ENCODE results near the gene TBC1D9B. TPM values are rescaled to one million over a fixed set of nuclear protein-coding genes. Genes with fewer than 3 reads are reported as not detected.

Gene TBC1D9B
- polyA plus RNA-seq, 4 donors = 32.4 to 80.6 (median 54.7) TPM

DNA sequence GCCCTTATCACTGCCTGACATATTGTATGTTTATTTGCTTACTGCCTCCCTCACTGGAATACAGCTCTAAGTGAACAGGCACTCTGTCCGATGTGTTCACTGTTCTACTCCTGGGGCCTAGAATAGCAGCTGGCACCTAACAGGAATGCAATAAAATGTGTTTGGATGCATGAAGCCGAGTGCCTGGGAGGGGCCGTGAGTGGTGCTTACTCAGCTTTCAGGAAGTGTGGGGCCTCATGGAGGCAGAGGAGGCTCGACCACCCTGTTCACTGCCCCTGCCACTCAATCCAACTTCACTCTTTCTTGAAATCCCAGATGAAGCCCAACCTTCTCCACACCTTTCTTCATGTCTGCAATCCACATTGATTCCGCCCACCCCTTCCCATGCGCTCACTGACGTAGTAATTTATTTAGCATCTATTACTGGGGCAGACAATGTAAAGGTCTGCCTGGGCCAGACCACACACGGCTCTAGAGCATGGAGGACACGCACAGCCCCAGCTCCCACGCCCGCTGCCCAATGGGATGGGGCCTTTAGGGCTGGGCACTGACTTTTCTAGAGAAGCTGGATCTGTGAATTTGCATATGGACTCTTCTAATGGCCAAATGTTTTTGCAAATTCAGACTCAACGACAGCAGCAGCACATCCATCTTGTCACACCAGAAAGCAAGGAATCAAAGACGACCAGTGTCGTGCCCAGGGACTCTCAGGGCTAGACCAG is 21.3 kb downstream of the TBC1D9B start:
- no peak for FAIRE-seq
- H3K4me3 ChIP-seq (ENCODE audit: low read depth in 1 of 3, low read length in 3 of 3) = no peak overlapping the region
- H3K9me3 ChIP-seq (ENCODE audit: control insufficient read depth in 2 of 2, insufficient read depth in 1 of 2, low read depth in 1 of 2, low read length in 1 of 2) = peaks cover 0 to 26% of the 10 kb centered on the region in 2 donors
- 92 to 94% (median 93%) methylated on average over 14 of the region's 14 CpGs for WGBS, 3 donors
- no peak for DNase-seq
- no peak overlapping the region for H3K27ac ChIP-seq (ENCODE audit: low read depth in 1 of 3, low read length in 2 of 3)
- no peaks in the 10 kb centered on the region for H3K4me1 ChIP-seq (ENCODE audit: control insufficient read depth in 3 of 3, insufficient read depth in 2 of 3, low read depth in 1 of 3, low read length in 2 of 3)
- no peaks in the 10 kb centered on the region for H3K27me3 ChIP-seq (ENCODE audit: control insufficient read depth in 3 of 3, insufficient read depth in 3 of 3, low read length in 3 of 3)
- peaks cover 20 to 80% (median 34%) of the 10 kb centered on the region in 3 donors for H3K36me3 ChIP-seq (ENCODE audit: control insufficient read depth in 3 of 3, insufficient read depth in 2 of 3, low read depth in 1 of 3, low read length in 3 of 3)

DNA sequence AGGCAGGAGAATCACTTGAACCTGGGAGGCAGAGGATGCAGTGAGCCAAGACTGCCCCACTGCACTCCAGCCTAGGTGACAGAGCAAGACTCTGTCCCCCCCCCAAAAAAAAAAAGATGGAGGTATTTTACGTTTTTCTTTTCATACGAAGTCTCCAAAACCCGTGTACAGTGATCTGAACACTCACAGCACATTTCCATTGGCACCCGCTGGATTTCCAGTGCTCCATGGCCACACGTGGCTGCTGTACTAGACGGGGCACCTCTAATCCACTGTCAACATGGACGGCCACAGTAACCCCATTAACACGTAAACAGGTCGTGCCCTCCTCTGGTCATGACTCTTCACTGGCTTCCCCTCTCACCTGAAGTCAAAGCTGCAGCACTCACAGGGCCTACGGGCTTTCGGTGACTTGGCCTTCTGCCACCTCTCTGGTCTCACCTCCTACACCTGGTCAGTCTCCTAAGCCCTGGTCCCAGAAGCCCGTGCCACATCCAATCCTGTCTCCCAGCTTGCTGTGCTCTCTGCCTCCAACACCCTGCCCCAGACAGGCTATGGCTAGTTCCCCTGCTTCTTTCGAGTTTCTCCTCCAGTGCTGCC is 22.1 kb downstream of the TBC1D9B start:
- Histone ChIP-seq H3K9me3 (ENCODE audit: control insufficient read depth in 2 of 2, insufficient read depth in 1 of 2, low read depth in 1 of 2, low read length in 1 of 2) (peaks cover 0 to 26% of the 10 kb centered on the region in 2 donors), H3K27ac (ENCODE audit: low read depth in 1 of 3, low read length in 2 of 3) (no peak overlapping the region), H3K36me3 (ENCODE audit: control insufficient read depth in 3 of 3, insufficient read depth in 2 of 3, low read depth in 1 of 3, low read length in 3 of 3) (peaks cover 13 to 80% (median 29%) of the 10 kb centered on the region in 3 donors), H3K4me3 (ENCODE audit: low read depth in 1 of 3, low read length in 3 of 3) (no peak overlapping the region), H3K27me3 (ENCODE audit: control insufficient read depth in 3 of 3, insufficient read depth in 3 of 3, low read length in 3 of 3) (no peaks in the 10 kb centered on the region), H3K4me1 (ENCODE audit: control insufficient read depth in 3 of 3, insufficient read depth in 2 of 3, low read depth in 1 of 3, low read length in 2 of 3) (no peaks in the 10 kb centered on the region)
- WGBS, 3 donors = 94 to 98% (median 97%) methylated on average over 13 of the region's 13 CpGs
- FAIRE-seq (no peak), DNase-seq (no peak)

DNA sequence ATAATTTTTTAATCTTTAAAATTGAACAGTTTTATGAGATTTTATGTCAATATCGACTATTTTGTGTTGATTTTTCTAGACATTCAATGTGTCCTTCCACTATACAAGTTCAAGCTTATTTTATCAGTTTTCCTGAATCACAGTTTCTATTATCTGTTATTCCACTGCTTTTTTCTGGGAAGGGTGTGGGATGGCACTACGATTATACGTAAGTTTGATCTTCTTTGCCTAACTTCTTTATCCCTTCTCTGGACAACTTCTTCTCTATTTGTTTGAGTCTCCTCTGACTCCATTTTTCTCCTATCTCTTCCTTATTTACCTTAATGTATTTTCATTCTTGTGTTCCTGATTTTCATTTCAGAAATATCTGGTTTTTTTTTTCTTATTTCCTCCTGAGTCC is 24.5 kb downstream of the TBC1D9B start:
- Histone ChIP-seq H3K27me3 (ENCODE audit: control insufficient read depth in 3 of 3, insufficient read depth in 3 of 3, low read length in 3 of 3) (no peaks in the 10 kb centered on the region), H3K27ac (ENCODE audit: low read depth in 1 of 3, low read length in 2 of 3) (no peak overlapping the region), H3K9me3 (ENCODE audit: control insufficient read depth in 2 of 2, insufficient read depth in 1 of 2, low read depth in 1 of 2, low read length in 1 of 2) (peaks cover 0 to 26% of the 10 kb centered on the region in 2 donors), H3K4me1 (ENCODE audit: control insufficient read depth in 3 of 3, insufficient read depth in 2 of 3, low read depth in 1 of 3, low read length in 2 of 3) (no peaks in the 10 kb centered on the region), H3K4me3 (ENCODE audit: low read depth in 1 of 3, low read length in 3 of 3) (no peak overlapping the region), H3K36me3 (ENCODE audit: control insufficient read depth in 3 of 3, insufficient read depth in 2 of 3, low read depth in 1 of 3, low read length in 3 of 3) (peaks cover 12 to 80% (median 23%) of the 10 kb centered on the region in 3 donors)
- 96 to 100% (median 98%) methylated on average over 3 of the region's 3 CpGs for WGBS, 3 donors
- FAIRE-seq (no peak), DNase-seq (no peak)

- DNase-seq = no peak
- FAIRE-seq = no peak
- H3K27me3 ChIP-seq (ENCODE audit: control insufficient read depth in 3 of 3, insufficient read depth in 3 of 3, low read length in 3 of 3) = no peaks in the 10 kb centered on the region
- 86 to 97% (median 91%) methylated on average over 4 of the region's 4 CpGs for WGBS, 3 donors
- H3K4me3 ChIP-seq (ENCODE audit: low read depth in 1 of 3, low read length in 3 of 3) = no peak overlapping the region
- H3K27ac ChIP-seq (ENCODE audit: low read depth in 1 of 3, low read length in 2 of 3) = no peak overlapping the region
- peaks cover 14 to 78% (median 23%) of the 10 kb centered on the region in 3 donors for H3K36me3 ChIP-seq (ENCODE audit: control insufficient read depth in 3 of 3, insufficient read depth in 2 of 3, low read depth in 1 of 3, low read length in 3 of 3)
- peaks cover 0 to 26% of the 10 kb centered on the region in 2 donors for H3K9me3 ChIP-seq (ENCODE audit: control insufficient read depth in 2 of 2, insufficient read depth in 1 of 2, low read depth in 1 of 2, low read length in 1 of 2)
- no peaks in the 10 kb centered on the region for H3K4me1 ChIP-seq (ENCODE audit: control insufficient read depth in 3 of 3, insufficient read depth in 2 of 3, low read depth in 1 of 3, low read length in 2 of 3)
These were observed 25.4 kb downstream of the TBC1D9B start for GRCh38 chr5:179882338-179882737.

DNA sequence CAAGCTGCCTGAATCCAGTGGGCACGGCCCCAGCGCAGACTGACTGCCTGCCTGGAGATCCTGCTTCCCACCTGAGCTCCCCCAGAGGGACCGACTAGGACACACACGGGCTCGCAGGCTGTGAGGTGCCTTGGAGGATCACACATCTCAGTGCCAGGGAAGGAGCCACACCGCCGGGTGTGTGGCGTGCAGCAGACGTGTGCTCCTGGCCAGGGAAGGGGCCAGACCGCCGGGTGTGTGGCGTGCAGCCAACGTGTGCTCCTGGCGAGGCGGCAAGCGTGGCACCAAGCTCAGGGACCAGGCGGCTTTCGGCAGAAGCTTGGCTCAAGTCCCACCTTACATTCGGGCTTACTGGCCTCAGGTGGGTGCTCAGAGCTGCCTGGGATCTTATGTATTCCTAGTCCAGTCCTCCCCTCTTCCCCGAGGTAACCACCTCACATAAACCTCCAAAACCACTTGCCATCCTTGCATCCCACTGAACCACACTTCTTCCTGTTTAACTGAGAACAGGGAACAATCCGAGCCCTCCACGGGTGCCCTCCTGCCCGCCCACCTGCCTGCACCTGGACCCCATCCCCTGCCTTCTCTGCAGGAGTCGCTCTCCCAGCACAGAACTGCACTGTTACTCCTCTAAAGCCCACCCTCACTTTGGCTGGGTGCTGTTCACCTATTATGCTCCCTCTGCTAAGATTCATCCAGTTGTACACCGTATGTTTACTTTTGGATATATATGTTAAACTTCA is 26.7 kb downstream of the TBC1D9B start:
- H3K27me3 ChIP-seq (ENCODE audit: control insufficient read depth in 3 of 3, insufficient read depth in 3 of 3, low read length in 3 of 3) = no peaks in the 10 kb centered on the region
- WGBS, 3 donors = 90 to 93% (median 92%) methylated on average over 25 of the region's 25 CpGs
- H3K9me3 ChIP-seq (ENCODE audit: control insufficient read depth in 2 of 2, insufficient read depth in 1 of 2, low read depth in 1 of 2, low read length in 1 of 2) = peaks cover 0 to 26% of the 10 kb centered on the region in 2 donors
- no peak overlapping the region for H3K4me3 ChIP-seq (ENCODE audit: low read depth in 1 of 3, low read length in 3 of 3)
- peaks cover 10 to 75% (median 26%) of the 10 kb centered on the region in 3 donors for H3K36me3 ChIP-seq (ENCODE audit: control insufficient read depth in 3 of 3, insufficient read depth in 2 of 3, low read depth in 1 of 3, low read length in 3 of 3)
- FAIRE-seq = no peak
- DNase-seq = no peak
- no peaks in the 10 kb centered on the region for H3K4me1 ChIP-seq (ENCODE audit: control insufficient read depth in 3 of 3, insufficient read depth in 2 of 3, low read depth in 1 of 3, low read length in 2 of 3)
- H3K27ac ChIP-seq (ENCODE audit: low read depth in 1 of 3, low read length in 2 of 3) = no peak overlapping the region

DNA sequence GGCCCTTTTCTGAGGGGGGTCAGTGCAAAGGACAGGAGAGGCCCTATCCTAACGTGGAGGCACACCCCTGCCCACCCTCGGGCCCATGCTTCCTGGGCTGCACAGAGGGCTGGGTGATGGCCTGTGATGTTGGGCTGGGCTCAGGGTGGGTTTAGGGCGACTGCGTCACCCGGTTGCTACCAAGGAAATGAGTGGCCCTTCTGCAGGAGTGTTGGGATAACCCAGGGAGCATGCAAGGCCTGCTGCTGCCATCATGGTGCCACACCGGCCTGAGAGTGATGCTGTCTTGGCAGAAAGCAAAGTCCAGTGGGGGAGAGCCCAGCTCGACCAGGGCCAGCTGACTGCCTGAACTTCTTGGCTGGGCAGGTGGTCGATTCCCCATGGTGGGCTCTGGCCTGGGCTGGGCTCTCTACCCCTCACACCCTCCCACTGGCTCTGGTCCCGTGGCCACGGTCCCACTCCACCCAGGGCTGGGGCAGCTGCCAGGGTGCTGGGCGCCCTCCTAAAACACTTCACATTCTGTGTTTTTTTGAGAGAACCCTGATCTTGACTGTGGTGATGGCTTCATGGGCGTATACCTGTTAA is 27.5 kb downstream of the TBC1D9B start:
- Histone ChIP-seq H3K27me3 (ENCODE audit: control insufficient read depth in 3 of 3, insufficient read depth in 3 of 3, low read length in 3 of 3) (no peaks in the 10 kb centered on the region), H3K4me1 (ENCODE audit: control insufficient read depth in 3 of 3, insufficient read depth in 2 of 3, low read depth in 1 of 3, low read length in 2 of 3) (no peaks in the 10 kb centered on the region), H3K4me3 (ENCODE audit: low read depth in 1 of 3, low read length in 3 of 3) (no peak overlapping the region), H3K27ac (ENCODE audit: low read depth in 1 of 3, low read length in 2 of 3) (no peak overlapping the region), H3K36me3 (ENCODE audit: control insufficient read depth in 3 of 3, insufficient read depth in 2 of 3, low read depth in 1 of 3, low read length in 3 of 3) (peaks cover 8 to 73% (median 29%) of the 10 kb centered on the region in 3 donors), H3K9me3 (ENCODE audit: control insufficient read depth in 2 of 2, insufficient read depth in 1 of 2, low read depth in 1 of 2, low read length in 1 of 2) (peaks cover 0 to 26% of the 10 kb centered on the region in 2 donors)
- FAIRE-seq (no peak), DNase-seq (no peak)
- 85 to 86% (median 85%) methylated on average over 11 to 12 of the region's 12 CpGs for WGBS, 3 donors

DNA sequence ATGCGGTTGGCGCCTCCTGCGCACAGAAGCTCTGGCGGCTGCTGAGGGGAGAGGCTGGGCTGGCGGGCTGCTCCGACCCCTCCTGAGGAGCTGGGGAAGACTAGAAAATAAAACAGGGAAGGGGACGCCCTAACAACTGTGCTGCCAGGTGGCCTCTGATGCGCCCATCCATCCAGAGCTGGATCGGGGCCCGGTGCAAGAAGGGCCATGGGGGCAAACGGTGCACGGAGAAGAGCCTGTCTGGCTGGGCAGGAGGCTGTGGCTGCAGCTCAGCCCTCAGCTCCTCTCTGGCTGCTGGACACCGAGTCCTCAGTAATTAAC is 28.0 kb downstream of the TBC1D9B start:
- H3K36me3 ChIP-seq (ENCODE audit: control insufficient read depth in 3 of 3, insufficient read depth in 2 of 3, low read depth in 1 of 3, low read length in 3 of 3) = peaks cover 10 to 73% (median 27%) of the 10 kb centered on the region in 3 donors
- 95 to 97% (median 96%) methylated on average over 13 of the region's 13 CpGs for WGBS, 3 donors
- no peak overlapping the region for H3K4me3 ChIP-seq (ENCODE audit: low read depth in 1 of 3, low read length in 3 of 3)
- FAIRE-seq (no peak), DNase-seq (no peak)
- no peak overlapping the region for H3K27ac ChIP-seq (ENCODE audit: low read depth in 1 of 3, low read length in 2 of 3)
- no peaks in the 10 kb centered on the region for H3K27me3 ChIP-seq (ENCODE audit: control insufficient read depth in 3 of 3, insufficient read depth in 3 of 3, low read length in 3 of 3)
- H3K9me3 ChIP-seq (ENCODE audit: control insufficient read depth in 2 of 2, insufficient read depth in 1 of 2, low read depth in 1 of 2, low read length in 1 of 2) = peaks cover 0 to 22% of the 10 kb centered on the region in 2 donors
- H3K4me1 ChIP-seq (ENCODE audit: control insufficient read depth in 3 of 3, insufficient read depth in 2 of 3, low read depth in 1 of 3, low read length in 2 of 3) = no peaks in the 10 kb centered on the region

DNA sequence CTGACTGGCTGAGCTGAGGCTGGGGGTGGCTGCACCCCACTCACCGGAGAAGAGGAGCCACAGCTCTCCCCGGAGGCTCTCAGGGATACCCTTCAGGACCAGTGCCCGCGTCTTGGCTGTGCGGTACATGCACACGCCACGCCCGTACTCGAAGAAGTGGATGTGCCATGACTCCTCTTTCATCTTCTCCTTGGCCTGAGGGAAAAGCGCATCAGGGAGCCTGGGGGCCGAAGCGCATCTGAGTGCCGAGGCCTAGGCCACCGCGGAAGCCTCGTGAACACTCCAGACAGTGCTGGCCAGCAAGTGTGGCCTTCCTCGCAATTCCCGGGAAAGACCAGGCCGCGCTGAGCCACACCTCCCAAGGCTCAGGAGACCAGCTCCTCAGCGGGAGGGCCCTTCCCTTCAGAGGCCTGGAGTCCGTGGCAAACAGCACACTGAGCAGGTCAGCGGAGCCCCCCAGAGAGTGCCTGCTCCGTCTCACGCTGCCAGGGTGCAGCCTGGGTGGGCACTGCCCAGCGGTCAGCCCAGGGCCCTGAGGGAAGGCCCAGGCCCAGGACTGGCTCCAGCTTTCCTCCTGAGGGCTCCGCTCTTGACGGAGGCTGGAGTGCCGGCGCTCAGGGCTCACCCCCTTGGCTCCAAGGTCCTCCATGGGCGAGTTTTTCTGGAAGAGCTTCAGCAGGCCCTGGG is 28.6 kb downstream of the TBC1D9B start:
- 95% methylated on average over 31 of the region's 31 CpGs for WGBS, 3 donors
- no peak for DNase-seq
- FAIRE-seq = no peak
- Histone ChIP-seq H3K4me1 (ENCODE audit: control insufficient read depth in 3 of 3, insufficient read depth in 2 of 3, low read depth in 1 of 3, low read length in 2 of 3) (no peaks in the 10 kb centered on the region), H3K4me3 (ENCODE audit: low read depth in 1 of 3, low read length in 3 of 3) (no peak overlapping the region), H3K27ac (ENCODE audit: low read depth in 1 of 3, low read length in 2 of 3) (no peak overlapping the region), H3K36me3 (ENCODE audit: control insufficient read depth in 3 of 3, insufficient read depth in 2 of 3, low read depth in 1 of 3, low read length in 3 of 3) (peaks cover 10 to 75% (median 23%) of the 10 kb centered on the region in 3 donors), H3K9me3 (ENCODE audit: control insufficient read depth in 2 of 2, insufficient read depth in 1 of 2, low read depth in 1 of 2, low read length in 1 of 2) (peaks cover 0 to 17% of the 10 kb centered on the region in 2 donors), H3K27me3 (ENCODE audit: control insufficient read depth in 3 of 3, insufficient read depth in 3 of 3, low read length in 3 of 3) (no peaks in the 10 kb centered on the region)
